ENCODE data around the gene AKAP6.

The AKAP6 gene

GRCh38 chr14:32432813-32433538 is 103.9 kb downstream of the AKAP6 start:
- H3K9ac ChIP-seq (ENCODE audit: low read depth, low read length), result no peak overlapping the region

GRCh38 chr14:32434180-32434579 is 105.1 kb downstream of the AKAP6 start:
- H3K4me3 ChIP-seq (ENCODE audit: low read length), result no peak overlapping the region
- H3K9ac ChIP-seq (ENCODE audit: low read depth, low read length), result no peak overlapping the region
- H3K27ac ChIP-seq (ENCODE audit: low read length), result no peak overlapping the region
- no peaks in the 10 kb centered on the region; the same call in 1 of the 2 replicates for H3K4me1 ChIP-seq (ENCODE audit: insufficient read depth, low read length)
- no peaks in the 10 kb centered on the region for H3K36me3 ChIP-seq (ENCODE audit: insufficient read depth, low read depth, low read length)
- H3K27me3 ChIP-seq (ENCODE audit: insufficient read depth, low read length), result no peaks in the 10 kb centered on the region
- no peaks in the 10 kb centered on the region for H3K9me3 ChIP-seq (ENCODE audit: insufficient read depth, low read depth, low read length)

More at GRCh38 chr14:32432813-32433538, 103.9 kb downstream of the AKAP6 start:
- no peaks in the 10 kb centered on the region for H3K27me3 ChIP-seq (ENCODE audit: insufficient read depth, low read length)
- H3K4me1 ChIP-seq (ENCODE audit: insufficient read depth, low read length), result peaks cover 3% of the 10 kb centered on the region; the same call in 1 of the 2 replicates
- H3K4me3 ChIP-seq (ENCODE audit: low read length), result no peak overlapping the region
- no peaks in the 10 kb centered on the region for H3K9me3 ChIP-seq (ENCODE audit: insufficient read depth, low read depth, low read length)
- H3K27ac ChIP-seq (ENCODE audit: low read length), result no peak overlapping the region
- no peaks in the 10 kb centered on the region for H3K36me3 ChIP-seq (ENCODE audit: insufficient read depth, low read depth, low read length)

- Histone ChIP-seq H3K4me3 (ENCODE audit: low read length) (no peak overlapping the region), H3K4me1 (ENCODE audit: insufficient read depth, low read length) (no peaks in the 10 kb centered on the region)
Measured at GRCh38 chr14:32434880-32435279, 105.8 kb downstream of the AKAP6 start.

GRCh38 chr14:32435411-32435810 is 106.3 kb downstream of the AKAP6 start:
- H3K4me1 ChIP-seq (ENCODE audit: insufficient read depth, low read length), result no peaks in the 10 kb centered on the region
- no peaks in the 10 kb centered on the region for H3K27me3 ChIP-seq (ENCODE audit: insufficient read depth, low read length)
- no peaks in the 10 kb centered on the region for H3K9me3 ChIP-seq (ENCODE audit: insufficient read depth, low read depth, low read length)
- H3K9ac ChIP-seq (ENCODE audit: low read depth, low read length), result no peak overlapping the region
- H3K4me3 ChIP-seq (ENCODE audit: low read length), result no peak overlapping the region
- no peaks in the 10 kb centered on the region for H3K36me3 ChIP-seq (ENCODE audit: insufficient read depth, low read depth, low read length)
- no peak overlapping the region for H3K27ac ChIP-seq (ENCODE audit: low read length)

More at GRCh38 chr14:32434880-32435279, 105.8 kb downstream of the AKAP6 start:
- no peak overlapping the region for H3K9ac ChIP-seq (ENCODE audit: low read depth, low read length)
- H3K36me3 ChIP-seq (ENCODE audit: insufficient read depth, low read depth, low read length), result no peaks in the 10 kb centered on the region
- no peaks in the 10 kb centered on the region for H3K27me3 ChIP-seq (ENCODE audit: insufficient read depth, low read length)
- no peaks in the 10 kb centered on the region for H3K9me3 ChIP-seq (ENCODE audit: insufficient read depth, low read depth, low read length)
- no peak overlapping the region for H3K27ac ChIP-seq (ENCODE audit: low read length)

GRCh38 chr14:32436993-32437392 is 107.9 kb downstream of the AKAP6 start:
- no peak overlapping the region for H3K27ac ChIP-seq (ENCODE audit: low read length)
- H3K9ac ChIP-seq (ENCODE audit: low read depth, low read length), result no peak overlapping the region
- no peaks in the 10 kb centered on the region for H3K9me3 ChIP-seq (ENCODE audit: insufficient read depth, low read depth, low read length)
- H3K27me3 ChIP-seq (ENCODE audit: insufficient read depth, low read length), result no peaks in the 10 kb centered on the region
- no peak overlapping the region for H3K4me3 ChIP-seq (ENCODE audit: low read length)
- H3K4me1 ChIP-seq (ENCODE audit: insufficient read depth, low read length), result no peaks in the 10 kb centered on the region
- H3K36me3 ChIP-seq (ENCODE audit: insufficient read depth, low read depth, low read length), result no peaks in the 10 kb centered on the region

- Histone ChIP-seq H3K4me3 (ENCODE audit: low read length) (no peak overlapping the region), H3K27ac (ENCODE audit: low read length) (no peak overlapping the region), H3K9me3 (ENCODE audit: insufficient read depth, low read depth, low read length) (no peaks in the 10 kb centered on the region), H3K9ac (ENCODE audit: low read depth, low read length) (no peak overlapping the region), H3K4me1 (ENCODE audit: insufficient read depth, low read length) (no peaks in the 10 kb centered on the region), H3K36me3 (ENCODE audit: insufficient read depth, low read depth, low read length) (no peaks in the 10 kb centered on the region), H3K27me3 (ENCODE audit: insufficient read depth, low read length) (no peaks in the 10 kb centered on the region)
Measured at GRCh38 chr14:32438517-32438916, 109.4 kb downstream of the AKAP6 start.

- Histone ChIP-seq H3K27me3 (ENCODE audit: insufficient read depth, low read length) (no peaks in the 10 kb centered on the region), H3K9me3 (ENCODE audit: insufficient read depth, low read depth, low read length) (no peaks in the 10 kb centered on the region), H3K4me1 (ENCODE audit: insufficient read depth, low read length) (no peaks in the 10 kb centered on the region), H3K9ac (ENCODE audit: low read depth, low read length) (no peak overlapping the region), H3K36me3 (ENCODE audit: insufficient read depth, low read depth, low read length) (no peaks in the 10 kb centered on the region), H3K4me3 (ENCODE audit: low read length) (no peak overlapping the region), H3K27ac (ENCODE audit: low read length) (no peak overlapping the region)
Measured at GRCh38 chr14:32443890-32444661, 115.0 kb downstream of the AKAP6 start.

- Histone ChIP-seq H3K4me1 (ENCODE audit: insufficient read depth, low read length) (no peaks in the 10 kb centered on the region), H3K9me3 (ENCODE audit: insufficient read depth, low read depth, low read length) (no peaks in the 10 kb centered on the region), H3K4me3 (ENCODE audit: low read length) (no peak overlapping the region), H3K9ac (ENCODE audit: low read depth, low read length) (no peak overlapping the region), H3K27ac (ENCODE audit: low read length) (no peak overlapping the region), H3K36me3 (ENCODE audit: insufficient read depth, low read depth, low read length) (no peaks in the 10 kb centered on the region), H3K27me3 (ENCODE audit: insufficient read depth, low read length) (no peaks in the 10 kb centered on the region)
Measured at GRCh38 chr14:32447371-32447770, 118.3 kb downstream of the AKAP6 start.

GRCh38 chr14:32449648-32450047 is 120.5 kb downstream of the AKAP6 start:
- no peak overlapping the region for H3K9ac ChIP-seq (ENCODE audit: low read depth, low read length)
- no peaks in the 10 kb centered on the region for H3K27me3 ChIP-seq (ENCODE audit: insufficient read depth, low read length)
- H3K27ac ChIP-seq (ENCODE audit: low read length), result no peak overlapping the region
- no peak overlapping the region for H3K4me3 ChIP-seq (ENCODE audit: low read length)
- no peaks in the 10 kb centered on the region for H3K9me3 ChIP-seq (ENCODE audit: insufficient read depth, low read depth, low read length)
- H3K4me1 ChIP-seq (ENCODE audit: insufficient read depth, low read length), result no peaks in the 10 kb centered on the region
- H3K36me3 ChIP-seq (ENCODE audit: insufficient read depth, low read depth, low read length), result no peaks in the 10 kb centered on the region

- Histone ChIP-seq H3K9ac (ENCODE audit: low read depth, low read length) (no peak overlapping the region), H3K27me3 (ENCODE audit: insufficient read depth, low read length) (no peaks in the 10 kb centered on the region), H3K4me3 (ENCODE audit: low read length) (no peak overlapping the region), H3K9me3 (ENCODE audit: insufficient read depth, low read depth, low read length) (no peaks in the 10 kb centered on the region), H3K4me1 (ENCODE audit: insufficient read depth, low read length) (no peaks in the 10 kb centered on the region), H3K27ac (ENCODE audit: low read length) (no peak overlapping the region), H3K36me3 (ENCODE audit: insufficient read depth, low read depth, low read length) (no peaks in the 10 kb centered on the region)
Measured at GRCh38 chr14:32450919-32451675, 122.0 kb downstream of the AKAP6 start.

- Histone ChIP-seq H3K4me3 (ENCODE audit: low read length) (no peak overlapping the region), H3K27ac (ENCODE audit: low read length) (no peak overlapping the region), H3K9ac (ENCODE audit: low read depth, low read length) (no peak overlapping the region), H3K27me3 (ENCODE audit: insufficient read depth, low read length) (no peaks in the 10 kb centered on the region), H3K36me3 (ENCODE audit: insufficient read depth, low read depth, low read length) (no peaks in the 10 kb centered on the region), H3K9me3 (ENCODE audit: insufficient read depth, low read depth, low read length) (no peaks in the 10 kb centered on the region), H3K4me1 (ENCODE audit: insufficient read depth, low read length) (no peaks in the 10 kb centered on the region)
Measured at GRCh38 chr14:32453857-32454810, 125.0 kb downstream of the AKAP6 start.

Measured in iPS-20b (cell line).